Uterus (tissue), 2 donors: Measurements from ENCODE around the gene TMEM131L.

Source experiments
- POLR2A ChIP-seq, 2 donors: fragments of 450-650 bp; IDR thresholded peaks; one replicate each; pipeline ENCODE4 v1.6.1; 2016; ENCODE audit warnings: antibody characterized with exemption in 2 of 2, mild to moderate bottlenecking in 1 of 2, moderate library complexity in 1 of 2
- TF ChIP-seq, protein P1 (sequence below), 4 experiments: fragments of 200-600 bp in 2 of 4; fragments of 450-650 bp in 2 of 4; sonication (generic) in 2 of 4; IDR thresholded peaks; one replicate each; pipeline ENCODE4 v1.5.1; 2016 to 2019; ENCODE audit warnings: antibody characterized with exemption in 4 of 4, mild to moderate bottlenecking in 2 of 4, moderate library complexity in 1 of 4

GRCh38 chr4:153520227-153520626 is 54.1 kb downstream of the TMEM131L start:
- no peak for TF ChIP-seq POLR2A (IDR thresholded peaks at IDR 0.05)
- TF ChIP-seq, protein P1, sequence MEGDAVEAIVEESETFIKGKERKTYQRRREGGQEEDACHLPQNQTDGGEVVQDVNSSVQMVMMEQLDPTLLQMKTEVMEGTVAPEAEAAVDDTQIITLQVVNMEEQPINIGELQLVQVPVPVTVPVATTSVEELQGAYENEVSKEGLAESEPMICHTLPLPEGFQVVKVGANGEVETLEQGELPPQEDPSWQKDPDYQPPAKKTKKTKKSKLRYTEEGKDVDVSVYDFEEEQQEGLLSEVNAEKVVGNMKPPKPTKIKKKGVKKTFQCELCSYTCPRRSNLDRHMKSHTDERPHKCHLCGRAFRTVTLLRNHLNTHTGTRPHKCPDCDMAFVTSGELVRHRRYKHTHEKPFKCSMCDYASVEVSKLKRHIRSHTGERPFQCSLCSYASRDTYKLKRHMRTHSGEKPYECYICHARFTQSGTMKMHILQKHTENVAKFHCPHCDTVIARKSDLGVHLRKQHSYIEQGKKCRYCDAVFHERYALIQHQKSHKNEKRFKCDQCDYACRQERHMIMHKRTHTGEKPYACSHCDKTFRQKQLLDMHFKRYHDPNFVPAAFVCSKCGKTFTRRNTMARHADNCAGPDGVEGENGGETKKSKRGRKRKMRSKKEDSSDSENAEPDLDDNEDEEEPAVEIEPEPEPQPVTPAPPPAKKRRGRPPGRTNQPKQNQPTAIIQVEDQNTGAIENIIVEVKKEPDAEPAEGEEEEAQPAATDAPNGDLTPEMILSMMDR (IDR thresholded peaks at IDR 0.05): no peak
